HG02981 (cell line): Measurements from ENCODE around the gene NBPF14.
"Not testable (repeated sequence)": the region's sequence is repeated elsewhere in the genome, so short reads cannot be mapped to it uniquely, and the experiment has no call there.

Source experiments
- ATAC-seq: cut with Tn5 transposase; IDR thresholded peaks from one replicate; pipeline ENCODE4 v1.9.1; 2021; ENCODE audit warnings: mild to moderate bottlenecking, moderate library complexity; ENCODE audit not compliant: unreplicated experiment

NBPF14 gene, protein sequence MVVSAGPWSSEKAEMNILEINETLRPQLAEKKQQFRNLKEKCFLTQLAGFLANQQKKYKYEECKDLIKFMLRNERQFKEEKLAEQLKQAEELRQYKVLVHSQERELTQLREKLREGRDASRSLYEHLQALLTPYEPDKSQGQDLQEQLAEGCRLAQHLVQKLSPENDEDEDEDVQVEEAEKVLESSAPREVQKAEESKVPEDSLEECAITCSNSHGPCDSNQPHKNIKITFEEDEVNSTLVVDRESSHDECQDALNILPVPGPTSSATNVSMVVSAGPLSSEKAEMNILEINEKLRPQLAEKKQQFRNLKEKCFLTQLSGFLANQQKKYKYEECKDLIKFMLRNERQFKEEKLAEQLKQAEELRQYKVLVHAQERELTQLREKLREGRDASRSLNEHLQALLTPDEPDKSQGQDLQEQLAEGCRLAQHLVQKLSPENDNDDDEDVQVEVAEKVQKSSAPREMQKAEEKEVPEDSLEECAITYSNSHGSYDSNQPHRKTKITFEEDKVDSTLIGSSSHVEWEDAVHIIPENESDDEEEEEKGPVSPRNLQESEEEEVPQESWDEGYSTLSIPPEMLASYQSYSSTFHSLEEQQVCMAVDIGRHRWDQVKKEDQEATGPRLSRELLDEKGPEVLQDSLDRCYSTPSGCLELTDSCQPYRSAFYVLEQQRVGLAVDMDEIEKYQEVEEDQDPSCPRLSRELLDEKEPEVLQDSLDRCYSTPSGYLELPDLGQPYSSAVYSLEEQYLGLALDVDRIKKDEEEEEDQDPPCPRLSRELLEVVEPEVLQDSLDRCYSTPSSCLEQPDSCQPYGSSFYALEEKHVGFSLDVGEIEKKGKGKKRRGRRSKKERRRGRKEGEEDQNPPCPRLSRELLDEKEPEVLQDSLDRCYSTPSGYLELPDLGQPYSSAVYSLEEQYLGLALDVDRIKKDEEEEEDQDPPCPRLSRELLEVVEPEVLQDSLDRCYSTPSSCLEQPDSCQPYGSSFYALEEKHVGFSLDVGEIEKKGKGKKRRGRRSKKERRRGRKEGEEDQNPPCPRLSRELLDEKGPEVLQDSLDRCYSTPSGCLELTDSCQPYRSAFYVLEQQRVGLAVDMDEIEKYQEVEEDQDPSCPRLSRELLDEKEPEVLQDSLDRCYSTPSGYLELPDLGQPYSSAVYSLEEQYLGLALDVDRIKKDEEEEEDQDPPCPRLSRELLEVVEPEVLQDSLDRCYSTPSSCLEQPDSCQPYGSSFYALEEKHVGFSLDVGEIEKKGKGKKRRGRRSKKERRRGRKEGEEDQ (N-terminal part only)

DNA sequence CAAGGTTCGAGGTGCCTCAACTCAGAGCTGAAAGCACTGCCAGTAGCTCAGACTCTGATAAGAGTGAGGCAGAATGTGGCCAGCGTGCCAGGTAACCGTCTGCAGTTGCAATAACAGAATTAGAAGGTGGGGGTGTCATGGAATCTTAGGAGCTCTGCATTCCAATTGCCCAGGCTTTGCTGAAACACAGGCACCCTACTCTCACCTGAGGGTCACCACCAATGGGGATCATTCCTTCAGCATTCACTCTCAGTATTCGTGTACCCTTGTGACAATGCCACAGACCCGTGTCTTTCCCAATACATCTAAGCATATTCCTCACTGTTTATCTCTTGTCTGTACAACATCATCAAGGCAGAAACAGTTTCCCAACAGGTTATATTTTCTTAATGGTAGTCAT, at the start of gene NBPF14:
Gene NBPF14, minus strand, starts transcription at position 101 of the 400 bp plus-strand sequence. CDS start 294 bp downstream, outside the sequence.
- not testable (repeated sequence) for ATAC-seq

DNA sequence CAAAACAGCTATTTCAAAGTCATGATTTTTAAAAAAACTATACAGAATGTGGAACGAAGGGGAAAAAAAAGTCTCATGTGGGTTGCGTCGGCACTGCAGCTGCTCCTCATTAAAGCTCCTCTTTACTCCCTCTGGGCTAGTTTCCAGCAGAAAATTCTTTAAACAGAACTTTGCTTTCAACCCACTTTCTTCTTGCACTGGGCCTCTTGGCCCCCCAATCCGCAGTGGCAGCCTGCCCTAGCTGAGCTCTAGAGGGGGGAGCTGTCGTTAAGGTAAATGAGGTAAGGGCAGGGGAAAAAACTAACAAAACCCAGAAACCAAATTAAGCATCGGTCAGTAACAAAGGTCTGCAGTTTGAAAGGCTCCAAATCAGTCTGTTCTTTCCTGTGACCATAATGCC, 29.6 kb upstream of the NBPF14 start:
- ATAC-seq = not testable (repeated sequence)

DNA sequence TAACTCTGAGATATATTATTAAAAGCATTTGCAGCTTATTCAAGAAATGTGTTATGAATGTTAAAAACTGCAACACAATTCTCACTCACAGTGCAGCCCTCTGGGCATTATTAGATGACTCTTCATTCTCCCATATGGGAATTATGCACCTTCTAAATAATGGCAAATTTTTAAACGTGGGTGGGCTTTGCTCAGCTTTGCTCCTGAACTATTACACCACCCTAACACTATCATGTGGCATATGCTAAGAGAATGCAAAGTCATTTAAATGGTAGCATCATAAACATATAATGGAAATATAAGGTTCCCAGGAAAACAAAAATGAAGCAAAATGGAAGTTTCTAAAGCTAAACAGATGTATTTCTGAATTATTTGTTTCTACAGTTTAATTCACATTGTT, 22.4 kb upstream of the NBPF14 start:
- ATAC-seq = not testable (repeated sequence)

DNA sequence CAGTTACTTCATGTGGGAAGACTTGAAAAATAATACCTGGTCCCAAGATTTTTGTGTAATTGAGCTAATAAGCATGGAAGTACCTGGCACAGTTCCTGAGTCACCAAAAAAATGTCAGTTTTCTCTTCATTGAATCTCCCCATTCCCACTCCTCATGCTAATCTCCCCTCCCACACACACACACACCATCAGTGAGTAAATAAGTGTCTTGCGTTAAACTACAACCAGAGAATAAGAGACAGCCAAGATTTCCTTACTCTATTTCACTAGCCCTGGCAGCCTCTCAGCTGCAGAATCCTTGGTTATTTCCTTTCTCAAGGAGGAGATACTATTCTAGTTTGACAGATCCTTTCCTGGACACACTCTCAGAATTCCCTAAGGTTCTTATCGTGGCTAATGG, 9.5 kb upstream of the NBPF14 start:
- ATAC-seq = not testable (repeated sequence)

- ATAC-seq = not testable (repeated sequence)
These were observed 451 bp downstream of the NBPF14 start for GRCh38 chr1:148595360-148595759.

- not testable (repeated sequence) for ATAC-seq
These were observed 4.7 kb downstream of the NBPF14 start for GRCh38 chr1:148591098-148591497.

- not testable (repeated sequence) for ATAC-seq
These were observed 63.7 kb downstream of the NBPF14 start for GRCh38 chr1:148532158-148532557.

DNA sequence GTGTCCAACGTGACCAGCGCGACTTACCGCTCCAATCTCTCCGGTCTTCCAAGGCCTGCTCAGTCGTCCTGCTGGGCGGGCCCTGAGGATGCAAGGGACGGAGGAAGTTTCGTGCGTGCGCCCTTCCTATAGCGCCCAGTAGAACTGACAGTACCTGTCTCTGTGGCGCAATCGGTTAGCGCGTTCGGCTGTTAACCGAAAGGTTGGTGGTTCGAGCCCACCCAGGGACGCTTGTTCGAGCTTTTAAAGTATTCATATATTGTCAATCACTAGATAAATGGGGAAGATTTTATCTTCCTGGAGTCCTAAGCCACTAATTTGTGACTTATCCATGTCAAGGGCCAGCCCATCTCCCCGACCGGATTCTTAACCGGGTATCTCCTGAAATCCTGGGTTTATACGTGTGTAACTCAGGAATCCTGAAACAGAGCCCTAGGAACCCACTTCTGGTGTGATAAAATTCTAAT, 66.7 kb downstream of the NBPF14 start:
- ATAC-seq = not testable (repeated sequence)

DNA sequence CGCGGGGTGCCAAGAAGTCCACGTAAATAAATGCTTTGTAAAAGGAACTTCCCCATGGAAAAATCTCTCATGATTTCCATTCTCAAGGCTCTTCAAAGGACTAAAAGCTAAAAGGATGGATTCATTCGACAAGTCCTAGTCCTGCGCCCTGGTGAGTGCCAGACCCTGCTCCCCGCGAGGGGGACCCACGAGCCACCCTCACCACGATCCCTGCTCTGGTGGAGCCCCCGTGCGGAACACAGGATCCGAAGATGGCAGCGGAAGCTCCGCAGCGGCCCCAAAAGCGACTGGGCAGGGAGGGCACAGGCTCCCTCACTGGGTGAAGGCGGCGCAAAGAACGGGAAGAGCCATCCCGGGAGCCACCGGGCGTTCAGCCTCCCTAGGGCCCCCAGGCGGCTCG, 67.2 kb downstream of the NBPF14 start:
- not testable (repeated sequence) for ATAC-seq

- not testable (repeated sequence) for ATAC-seq
These were observed 69.2 kb downstream of the NBPF14 start for GRCh38 chr1:148526587-148526986.

DNA sequence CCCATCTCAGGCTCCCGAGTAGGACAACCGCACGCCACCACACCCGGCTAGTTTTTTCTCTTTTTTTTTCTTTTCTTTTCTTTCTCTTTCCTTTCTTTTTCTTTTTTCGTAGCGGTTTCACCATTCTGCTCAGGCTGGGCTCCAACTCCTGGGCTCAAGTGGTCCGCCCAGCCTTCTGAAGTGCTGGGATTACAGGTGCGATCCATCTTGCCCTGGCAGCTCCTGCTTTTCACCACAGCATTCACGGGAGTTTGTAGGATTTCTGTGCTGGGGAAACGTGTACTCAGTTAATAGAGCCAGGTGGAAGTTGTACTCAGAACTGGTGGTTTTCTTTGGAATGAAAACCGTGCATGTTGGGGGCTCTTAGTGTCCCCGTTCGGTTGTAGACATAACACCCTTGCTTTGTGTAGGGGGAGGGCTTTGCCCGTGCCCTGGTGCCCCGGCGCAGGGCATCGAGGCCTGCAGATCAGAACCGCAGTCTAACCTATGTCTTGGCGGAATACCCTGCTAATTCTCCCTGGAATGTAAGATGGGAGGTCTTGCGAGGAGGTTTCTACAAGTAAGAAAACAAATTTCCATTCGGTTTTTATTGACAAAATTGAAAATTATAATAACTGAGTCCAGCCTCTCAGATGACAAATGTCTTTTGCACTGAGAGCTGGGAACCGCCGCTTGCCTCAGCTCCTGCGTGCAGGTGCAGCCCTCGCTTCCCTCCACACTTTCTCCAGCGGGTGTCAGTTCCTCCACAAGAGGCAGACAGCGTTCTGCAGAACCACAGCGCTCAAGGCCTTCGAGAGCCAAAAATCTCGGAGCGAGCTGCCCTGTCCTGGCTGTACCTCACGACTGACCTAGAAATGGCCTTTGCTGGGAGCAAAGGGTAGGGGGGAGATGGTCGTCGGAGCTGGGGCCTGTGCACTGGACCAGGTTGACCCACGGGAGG, 72.3 kb downstream of the NBPF14 start:
- ATAC-seq = not testable (repeated sequence)

GRCh38 chr1:148522561-148523204, 73.1 kb downstream of the NBPF14 start:
- ATAC-seq = peak; percentile 83

DNA sequence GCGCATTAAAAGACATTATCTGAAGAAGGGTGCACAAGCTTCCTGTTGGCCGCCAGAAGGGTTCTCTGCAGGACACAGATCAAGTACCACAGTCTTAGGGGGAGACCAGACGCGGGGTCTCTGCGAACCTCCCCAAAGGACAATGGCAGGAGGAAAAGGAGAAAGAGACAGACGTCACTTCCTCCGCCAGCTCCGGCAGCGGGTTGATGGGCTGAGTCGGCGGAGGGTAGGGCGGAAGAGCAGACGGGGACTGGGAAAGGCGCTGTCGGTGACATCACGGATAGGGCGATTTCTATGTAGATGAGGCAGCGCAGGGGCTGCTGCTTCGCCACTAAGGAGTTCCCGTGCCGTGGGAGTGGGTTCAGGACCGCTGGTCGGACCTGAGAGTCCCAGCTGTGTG, 73.7 kb downstream of the NBPF14 start:
- peak; percentile 46 for ATAC-seq

- not testable (repeated sequence) for ATAC-seq
These were observed 81.5 kb downstream of the NBPF14 start for GRCh38 chr1:148514310-148514709.

DNA sequence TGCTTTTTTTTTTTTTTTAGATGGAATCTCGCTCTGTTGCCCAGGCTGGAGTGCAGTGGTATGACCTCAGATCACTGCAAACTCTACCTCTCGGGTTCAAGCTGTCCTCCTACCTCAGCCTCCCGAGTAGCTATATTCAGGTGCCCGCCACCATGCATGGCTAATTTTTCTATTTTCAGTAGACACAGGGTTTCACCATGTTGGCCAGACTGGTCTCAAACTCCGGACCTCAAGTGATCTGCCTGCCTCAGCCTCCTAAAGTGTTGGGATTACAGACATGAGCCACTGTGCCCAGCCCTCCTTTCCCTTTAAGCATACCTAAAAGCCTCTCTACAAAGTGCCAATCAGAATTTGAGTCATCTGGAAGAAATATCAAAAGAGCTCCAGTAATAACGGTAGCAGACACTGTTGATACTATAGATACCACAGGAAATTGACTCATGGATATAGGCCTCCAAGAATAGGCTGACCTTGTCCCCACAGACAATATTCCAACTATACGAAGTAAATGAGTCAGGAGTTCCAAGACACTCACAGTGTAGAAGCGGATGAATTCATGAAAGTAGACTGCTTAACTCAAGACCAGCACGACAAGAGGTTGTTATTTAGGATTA, 83.1 kb downstream of the NBPF14 start:
- not testable (repeated sequence) for ATAC-seq

- ATAC-seq = not testable (repeated sequence)
These were observed 101.9 kb downstream of the NBPF14 start for GRCh38 chr1:148493933-148494332.

DNA sequence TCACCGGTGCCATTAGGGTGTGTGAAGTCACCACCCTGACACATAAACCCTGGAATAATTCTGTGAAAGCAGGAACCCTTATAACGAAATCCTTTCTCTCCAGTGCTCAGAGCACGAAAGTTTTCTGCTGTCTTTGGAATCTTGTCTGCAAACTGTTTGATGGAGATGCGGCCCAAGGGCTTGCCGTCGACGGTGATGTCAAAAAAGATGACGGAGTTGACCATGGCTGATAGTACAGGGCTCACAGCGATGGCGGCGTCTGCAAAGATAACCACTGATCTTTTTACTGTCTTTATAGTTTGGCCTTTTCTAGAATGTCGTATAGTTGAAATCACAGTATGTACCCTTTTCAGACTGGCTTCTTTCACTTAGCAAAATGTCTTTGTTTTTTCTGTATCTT, 112.8 kb downstream of the NBPF14 start, which contains the start of gene PPIAL4G:
Gene PPIAL4G, minus strand, starts transcription at position 274 of the 400 bp plus-strand sequence. Its CDS starts 50 bp downstream, at position 224.
- ATAC-seq = not testable (repeated sequence)
